SK-N-SH (cell line): Measurements from ENCODE around the gene ATXN7L2. TPM values are rescaled to one million over a fixed set of nuclear protein-coding genes. Genes with fewer than 3 reads are reported as not detected.
A peak's percentile ranks its signal among the peaks of the same experiment; 100 is the strongest.

ENCODE experiments used
- CTCF ChIA-PET: fragments of 300-600, 350-600 bp; formaldehyde crosslinking; extraction: SDS; loops from one replicate; lab custom pipeline; 2021; lab: Yijun Ruan, JAX
- POLR2A ChIA-PET: fragments of 350-600 bp; sonication (Branson Sonifier 250); formaldehyde crosslinking; extraction: SDS; loops from one replicate; lab custom pipeline; 2020; ENCODE audit warnings: antibody characterized with exemption, inconsistent platforms; lab: Yijun Ruan, JAX
- DNase-seq: peaks from one replicate; pipeline ENCODE4 v3.0.0; 2012
- H2AFZ ChIP-seq: fragments of 200-600 bp; sonication (generic); 2 replicates; pipeline ENCODE4 v1.8.1; 2016; ENCODE audit warnings: antibody characterized with exemption, mild to moderate bottlenecking, low read depth
- H3F3A ChIP-seq: fragments of 200-600 bp; sonication (generic); replicated peaks from 2 replicates; pipeline ENCODE3; 2016; ENCODE audit warnings: antibody characterized with exemption, mild to moderate bottlenecking; ENCODE audit not compliant: insufficient read depth
- H3K27ac ChIP-seq, 2 experiments: fragments of 200-500 bp in 1 of 2; fragments of 200-600 bp in 1 of 2; sonication (Bioruptor generic) in 1 of 2; sonication (generic), shearing (Covaris generic) in 1 of 2; 2 replicates each; pipeline versions ENCODE4 v1.5.1 to v1.6.1; 2014 to 2016; ENCODE audit warnings: low read depth in 2 of 2, inconsistent platforms in 1 of 2, low read length in 1 of 2, mild to moderate bottlenecking in 1 of 2, mixed read lengths in 1 of 2
- H3K27me3 ChIP-seq: fragments of 200-600 bp; sonication (generic), shearing (Covaris generic); 2 replicates; pipeline ENCODE4 v1.6.1; 2016; ENCODE audit warnings: mixed run types; ENCODE audit not compliant: insufficient read depth
- H3K36me3 ChIP-seq, 2 experiments: fragments of 200-500 bp in 1 of 2; fragments of 200-600 bp in 1 of 2; sonication (Bioruptor generic) in 1 of 2; sonication (generic) in 1 of 2; replicated peaks in 1 of 2; 2 replicates each; pipeline versions ENCODE3 to v1.5.1; 2014 to 2016; ENCODE audit warnings: low read length in 1 of 2, mild to moderate bottlenecking in 1 of 2; ENCODE audit not compliant: insufficient read depth in 2 of 2, control insufficient read depth in 1 of 2
- H3K4me1 ChIP-seq, 2 experiments: fragments of 200-500 bp in 1 of 2; fragments of 200-600 bp in 1 of 2; sonication (Bioruptor generic) in 1 of 2; sonication (generic), shearing (Covaris generic) in 1 of 2; 2 replicates each; pipeline versions ENCODE4 v1.5.1 to v1.6.1; 2014 to 2016; ENCODE audit warnings: low read depth in 1 of 2, low read length in 1 of 2, mixed run types in 1 of 2; ENCODE audit not compliant: insufficient read depth in 2 of 2, control insufficient read depth in 1 of 2
- H3K4me2 ChIP-seq: fragments of 200-600 bp; sonication (generic), shearing (Covaris generic); 2 replicates; pipeline ENCODE4 v1.6.1; 2017; ENCODE audit warnings: mixed run types
- H3K4me3 ChIP-seq, 2 experiments: fragments of 200-500 bp in 1 of 2; fragments of 200-600 bp in 1 of 2; sonication (Bioruptor generic) in 1 of 2; sonication (generic), shearing (Covaris generic) in 1 of 2; 2 replicates each; pipeline versions ENCODE4 v1.5.1 to v1.8.1; 2014 to 2016; ENCODE audit warnings: low read depth in 2 of 2, inconsistent platforms in 1 of 2, low read length in 1 of 2, mild to moderate bottlenecking in 1 of 2, mixed read lengths in 1 of 2, moderate library complexity in 1 of 2
- H3K79me2 ChIP-seq: fragments of 200-600 bp; sonication (generic); 2 replicates; pipeline ENCODE4 v1.8.1; 2017; ENCODE audit warnings: mild to moderate bottlenecking; ENCODE audit not compliant: insufficient read depth
- H3K9ac ChIP-seq: fragments of 200-600 bp; sonication (generic); 2 replicates; pipeline ENCODE4 v1.6.1; 2017; ENCODE audit warnings: mixed run types
- H3K9me2 ChIP-seq: fragments of 200-600 bp; sonication (generic); 2 replicates; pipeline ENCODE4 v1.6.1; 2017; ENCODE audit warnings: mixed run types
- H3K9me3 ChIP-seq: fragments of 200-600 bp; sonication (generic); 2 replicates; pipeline ENCODE4 v1.6.1; 2017; ENCODE audit warnings: mixed run types, mild to moderate bottlenecking, moderate library complexity
- H4K20me1 ChIP-seq: fragments of 200-600 bp; sonication (generic); 2 replicates; pipeline ENCODE4 v1.6.1; 2017; ENCODE audit warnings: mild to moderate bottlenecking, mixed run types; ENCODE audit not compliant: insufficient read depth
- CHD2 ChIP-seq: fragments of 150-350 bp; IDR thresholded peaks from 2 replicates; pipeline ENCODE4 v1.6.1; 2018; ENCODE audit warnings: low read length; ENCODE audit not compliant: partially characterized antibody
- EP300 ChIP-seq, 2 experiments: IDR thresholded peaks; 2 replicates each; pipeline versions ENCODE4 v1.4.0 to v1.6.1; 2012; ENCODE audit warnings: borderline replicate concordance in 1 of 2, low read depth in 1 of 2, low read length in 1 of 2
- GABPA ChIP-seq: IDR thresholded peaks from 2 replicates; pipeline ENCODE4 v1.4.0; 2012; ENCODE audit warnings: low read depth, mild to moderate bottlenecking
- GATA2 ChIP-seq: sonication (generic); formaldehyde crosslinking; IDR thresholded peaks from 2 replicates; pipeline ENCODE4 v1.5.0; 2020; ENCODE audit warnings: mild to moderate bottlenecking, missing genetic modification reagents
- MXI1 ChIP-seq: IDR thresholded peaks from 2 replicates; pipeline ENCODE4 v1.6.1; 2012; ENCODE audit warnings: mild to moderate bottlenecking, low read depth, low read length, improper control_type of control experiment
- RCOR1 ChIP-seq: fragments of 150-350 bp; IDR thresholded peaks from 2 replicates; pipeline ENCODE4 v1.6.1; 2017; ENCODE audit warnings: antibody characterized with exemption, low read length
- TEAD4 ChIP-seq: IDR thresholded peaks from 2 replicates; pipeline ENCODE4 v1.4.0; 2012; ENCODE audit warnings: mild to moderate bottlenecking, borderline replicate concordance; ENCODE audit not compliant: insufficient read depth
- USF2 ChIP-seq: fragments of 150-350 bp; IDR thresholded peaks from 2 replicates; pipeline ENCODE4 v1.6.1; 2017; ENCODE audit warnings: antibody characterized with exemption, low read length, low read depth, borderline replicate concordance
- WGBS: methylation state at CpG from one replicate; pipeline ENCODE4 v1.1.6; 2017; ENCODE audit warnings: low lambda C conversion rate; 5-methylcytosine and 5-hydroxymethylcytosine counted together
- polyA plus RNA-seq, 3 experiments: library from polyadenylated mRNA; depleted of rRNA; stranded (reverse); fragments of >200 nt; gene quantifications; 2 replicates each; pipeline ENCODE4 v1.2.3, GENCODE V29; 2012

ATXN7L2 gene
- polyA plus RNA-seq, 1 of the 3 experiments (the other 2 are of a cell fraction): 4.0 TPM

GRCh38 chr1:109529881-109530456, 46.3 kb downstream of the ATXN7L2 start:
- Histone ChIP-seq H3K27ac (peak overlapping the region in 1 of 2 experiments; percentile 74; a peak in 2 of 4 replicates), H4K20me1 (no peaks in the 10 kb centered on the region), H3K27me3 (no peaks in the 10 kb centered on the region; the same call in 1 of the 2 replicates), H2AFZ (no peak overlapping the region), H3K4me3 (no peak overlapping the region), H3K4me1 (peaks cover 0 to 29% of the 10 kb centered on the region in 2 experiments; a peak in 1 of 4 replicates), H3F3A (no peaks in the 10 kb centered on the region), H3K79me2 (no peaks in the 10 kb centered on the region), H3K9ac (no peak overlapping the region), H3K36me3 (no peaks in the 10 kb centered on the region), H3K4me2 (no peak overlapping the region), H3K9me3 (no peaks in the 10 kb centered on the region), H3K9me2 (no peaks in the 10 kb centered on the region)
- ChIA-PET POLR2A (interaction anchor here (0.7 to 2.2 kb wide), 7 partner anchors 19 to 46 kb away, joined by 3 to 13 read pairs (median 6); partner anchors contain the start of genes ATXN7L2, CYB561D1 and GNAI3), CTCF (interaction anchor here (1.6 to 26.3 kb wide), 7 partner anchors 16 to 266 kb away, joined by 4 to 1710 read pairs (median 7); partner anchors contain the start of genes AMIGO1, ATXN7L2 and CYB561D1)
- TF ChIP-seq TEAD4 (no peak), MXI1 (peak; percentile 22; the same call in 1 of the 2 replicates)
- DNase-seq: peak; percentile 40
- 85% methylated on average over 7 of the region's 8 CpGs for WGBS

GRCh38 chr1:109530457-109531087, 46.9 kb downstream of the ATXN7L2 start:
- H3K27ac ChIP-seq: peak overlapping the region in 1 of 2 experiments; percentile 74; a peak in 2 of 4 replicates
- H3K9me3 ChIP-seq: no peaks in the 10 kb centered on the region
- DNase-seq: peak; percentile 66
- no peak overlapping the region for H3K4me3 ChIP-seq
- 71% methylated on average over 13 of the region's 13 CpGs for WGBS
- H3K79me2 ChIP-seq: no peaks in the 10 kb centered on the region
- H4K20me1 ChIP-seq: no peaks in the 10 kb centered on the region
- H3F3A ChIP-seq: no peaks in the 10 kb centered on the region
- H2AFZ ChIP-seq: no peak overlapping the region
- no peaks in the 10 kb centered on the region for H3K36me3 ChIP-seq
- no peaks in the 10 kb centered on the region for H3K9me2 ChIP-seq
- H3K4me1 ChIP-seq: peaks cover 0 to 36% of the 10 kb centered on the region in 2 experiments; a peak in 1 of 4 replicates
- ChIA-PET POLR2A (interaction anchor here (0.7 to 2.2 kb wide), 7 partner anchors 18 to 47 kb away, joined by 3 to 13 read pairs (median 6); partner anchors contain the start of genes ATXN7L2, CYB561D1 and GNAI3), CTCF (interaction anchor here (1.6 to 26.3 kb wide), 7 partner anchors 15 to 266 kb away, joined by 4 to 1710 read pairs (median 7); partner anchors contain the start of genes AMIGO1, ATXN7L2 and CYB561D1)
- no peak overlapping the region for H3K9ac ChIP-seq
- no peaks in the 10 kb centered on the region; the same call in 1 of the 2 replicates for H3K27me3 ChIP-seq
- TF ChIP-seq GATA2 (CRISPR knock-in tag) (no peak), USF2 (no peak), RCOR1 (peak; percentile 43; the same call in 1 of the 2 replicates), GABPA (no peak), MXI1 (0 out of 2 replicates have a peak, but pooled peaks have one; percentile 23), CHD2 (no peak), EP300 (IDR thresholded peaks at IDR 0.05; ENCODE audit: borderline replicate concordance in 1 of 2, low read depth in 1 of 2, low read length in 1 of 2) (peak in 1 of 2 experiments; percentile 15; a peak in 1 of 4 replicates)
- H3K4me2 ChIP-seq: no peak overlapping the region
